GM12878 (cell line): ENCODE results near the gene HCFC1R1. TPM values are rescaled to one million over a fixed set of nuclear protein-coding genes. Genes with fewer than 3 reads are reported as not detected.

Source experiments
- ATAC-seq: fragments of 200-7000 bp; cut with Tn5 transposase; 3 replicates; pipeline ENCODE4 v1.9.1; 2020; ENCODE audit warnings: mild to moderate bottlenecking, moderate library complexity
- BruUV-seq: library from RNA; stranded (reverse); fragments of 400-500 nt; replicated peaks from 2 replicates; lab custom pipeline; 2021; lab: Mats Ljungman, UMichigan
- CTCF ChIA-PET: fragments of 300-600 bp; sonication (Branson Sonifier 250); formaldehyde crosslinking; extraction: SDS; loops from one replicate; lab custom pipeline; 2021; ENCODE audit warnings: inconsistent platforms; lab: Yijun Ruan, JAX
- POLR2A ChIA-PET: fragments of 350-600 bp; formaldehyde crosslinking; extraction: SDS; loops from one replicate; lab custom pipeline; 2021; ENCODE audit warnings: inconsistent platforms; lab: Charles Lee
- RAD21 ChIA-PET: fragments of 300-600 bp; sonication (Branson Sonifier 250); formaldehyde crosslinking; loops from one replicate; lab custom pipeline; 2023; ENCODE audit warnings: antibody characterized with exemption; ENCODE audit not compliant: unreplicated experiment; lab: Charles Lee
- SMC1A ChIA-PET: fragments of 300-600 bp; sonication (Branson Sonifier 250); formaldehyde crosslinking; loops from one replicate; lab custom pipeline; 2023; ENCODE audit not compliant: unreplicated experiment, uncharacterized antibody; lab: Charles Lee
- DNase-seq: peaks from one replicate; pipeline ENCODE4 v3.0.0-alpha.2; 2011; ENCODE audit warnings: low read depth, low spot score
- FAIRE-seq: peaks from 3 replicates; lab custom pipeline; 2011; peaks lifted over from hg19 to GRCh38; lab: Jason Lieb, UNC
- H2AFZ ChIP-seq: 2 replicates; pipeline ENCODE4 v1.6.0; 2011; ENCODE audit warnings: low read depth, low read length, control low read depth; ENCODE audit not compliant: control insufficient read depth
- H3K27ac ChIP-seq: 2 replicates; pipeline ENCODE4 v1.5.1; 2011; ENCODE audit warnings: control low read depth; ENCODE audit not compliant: control insufficient read depth, insufficient read depth
- H3K27me3 ChIP-seq, 2 experiments: replicated peaks in 1 of 2; 2 replicates each; pipeline versions ENCODE4 v1.6.0 to v1.6.1; 2011; ENCODE audit warnings: low read length in 1 of 2; ENCODE audit not compliant: control insufficient read depth in 2 of 2, insufficient read depth in 2 of 2
- H3K36me3 ChIP-seq, 2 experiments: 2 replicates each; pipeline ENCODE4 v1.5.1; 2011; ENCODE audit warnings: low read length in 1 of 2; ENCODE audit not compliant: control insufficient read depth in 2 of 2, insufficient read depth in 2 of 2
- H3K4me1 ChIP-seq: 2 replicates; pipeline ENCODE4 v1.6.1; 2011; ENCODE audit warnings: mild to moderate bottlenecking, low read length, moderate library complexity, mixed read lengths; ENCODE audit not compliant: control insufficient read depth, insufficient read depth
- H3K4me2 ChIP-seq: 2 replicates; pipeline ENCODE4 v1.6.0; 2011; ENCODE audit warnings: control low read depth; ENCODE audit not compliant: control insufficient read depth, insufficient read depth
- H3K4me3 ChIP-seq: fragments of 200-600 bp; sonication (generic); 2 replicates; pipeline ENCODE4 v1.5.1; 2016
- H3K79me2 ChIP-seq: 2 replicates; pipeline ENCODE4 v1.6.0; 2011; ENCODE audit warnings: low read length; ENCODE audit not compliant: control insufficient read depth, insufficient read depth
- H3K9ac ChIP-seq: 2 replicates; pipeline ENCODE4 v1.8.0; 2011; ENCODE audit warnings: low read length, control low read depth, mixed read lengths; ENCODE audit not compliant: control insufficient read depth, insufficient read depth
- H3K9me3 ChIP-seq: replicated peaks from 3 replicates; pipeline ENCODE4 v1.5.1; 2011; ENCODE audit warnings: mild to moderate bottlenecking, low read length; ENCODE audit not compliant: control insufficient read depth, insufficient read depth
- H4K20me1 ChIP-seq: 2 replicates; pipeline ENCODE4 v1.6.0; 2011; ENCODE audit not compliant: control insufficient read depth, insufficient read depth
- BCL11A ChIP-seq: IDR thresholded peaks from 2 replicates; pipeline ENCODE4 v1.6.1; 2011; ENCODE audit warnings: low read depth, low read length
- CTCF ChIP-seq, 3 experiments: IDR thresholded peaks in 2 of 3; conservative IDR thresholded peaks in 1 of 3; 2 replicates each; pipeline ENCODE4 v1.5.1; 2011; ENCODE audit warnings: low read depth in 3 of 3, low read length in 3 of 3, mild to moderate bottlenecking in 3 of 3, control low read depth in 2 of 3, moderate library complexity in 2 of 3, inconsistent platforms in 1 of 3, mixed read lengths in 1 of 3; ENCODE audit not compliant: control insufficient read depth in 2 of 3, insufficient read depth in 1 of 3; ENCODE audit errors: extremely low read depth in 1 of 3
- JUND ChIP-seq: IDR thresholded peaks from 2 replicates; pipeline ENCODE4 v1.6.1; 2012; ENCODE audit warnings: low read depth, mild to moderate bottlenecking, low read length, improper control_type of control experiment, moderate library complexity
- MEF2A ChIP-seq: IDR thresholded peaks from 2 replicates; pipeline ENCODE4 v1.6.1; 2011; ENCODE audit warnings: low read depth, mild to moderate bottlenecking, low read length, moderate library complexity; ENCODE audit not compliant: insufficient read depth
- MTA2 ChIP-seq: fragments of 450-650 bp; IDR thresholded peaks from 2 replicates; pipeline ENCODE4 v1.6.1; 2016; ENCODE audit warnings: low read depth, mild to moderate bottlenecking, moderate library complexity
- NFIC ChIP-seq: IDR thresholded peaks from 2 replicates; pipeline ENCODE4 v1.6.1; 2012; ENCODE audit warnings: low read depth, mild to moderate bottlenecking, inconsistent platforms, low read length, moderate library complexity
- NFXL1 ChIP-seq: fragments of 450-650 bp; IDR thresholded peaks from 2 replicates; pipeline ENCODE4 v1.6.1; 2017; ENCODE audit warnings: antibody characterized with exemption, mild to moderate bottlenecking, borderline replicate concordance
- NFYB ChIP-seq: IDR thresholded peaks from 2 replicates; pipeline ENCODE4 v1.6.1; 2011; ENCODE audit warnings: low read depth, mild to moderate bottlenecking, low read length, improper control_type of control experiment, moderate library complexity; ENCODE audit not compliant: insufficient read depth
- PAX5 ChIP-seq: IDR thresholded peaks from 2 replicates; pipeline ENCODE4 v1.6.1; 2011; ENCODE audit warnings: low read depth, low read length, borderline replicate concordance
- RB1 ChIP-seq: fragments of 450-650 bp; formaldehyde crosslinking; IDR thresholded peaks from 2 replicates; pipeline ENCODE4 v1.6.1; 2017; ENCODE audit warnings: mild to moderate bottlenecking, borderline replicate concordance
- RELA ChIP-seq: fragments of 450-650 bp; IDR thresholded peaks from 2 replicates; pipeline ENCODE4 v1.8.0; 2014; ENCODE audit warnings: borderline replicate concordance; ENCODE audit not compliant: partially characterized antibody
- SMARCA5 ChIP-seq: fragments of 450-650 bp; IDR thresholded peaks from 2 replicates; pipeline ENCODE4 v1.6.1; 2017; ENCODE audit warnings: mild to moderate bottlenecking
- WRNIP1 ChIP-seq: IDR thresholded peaks from 2 replicates; pipeline ENCODE4 v1.6.1; 2011; ENCODE audit warnings: low read depth, low read length, improper control_type of control experiment, borderline replicate concordance
- WGBS: methylation state at CpG from one replicate; pipeline ENCODE4 v1.1.6; 2016; ENCODE audit warnings: low lambda C conversion rate; ENCODE audit not compliant: insufficient replicate concordance, insufficient coverage; ENCODE audit errors: missing lambda C conversion rate; 5-methylcytosine and 5-hydroxymethylcytosine counted together
- in situ Hi-C: fragments of 300-500 bp; cut with MboI; formaldehyde crosslinking; loops from 9 replicates; pipeline ENCODE4 v1.14.3; 2018; ENCODE audit warnings: mixed read lengths
- intact Hi-C: fragments of 100-400 bp; cut with micrococcal nuclease; formaldehyde crosslinking; loops from one replicate; pipeline ENCODE4 v1.14.2; 2022; ENCODE audit not compliant: unreplicated experiment
- polyA plus RNA-seq, 11 experiments: library from polyadenylated mRNA; depleted of rRNA in 4 of 11; unstranded in 6 of 11; stranded (reverse) in 5 of 11; fragments of >200 nt; fragmentation: Nextera tagmentation in 4 of 11; fragmentation: Illumina TruSeq in 1 of 11; extraction: Ambion mirVana in 4 of 11; extraction: Trizol in 1 of 11; gene quantifications; 1 replicate in 1 of 11; 2 replicates in 10 of 11; pipeline versions ENCODE4 v1.2.1 to v1.2.3, GENCODE V29; 2011 to 2016; ENCODE audit warnings: inconsistent platforms in 2 of 11, missing spikeins in 2 of 11, low read depth in 1 of 11
- total RNA-seq, 4 experiments: library from RNA; depleted of rRNA in 3 of 4; stranded (reverse); fragments of >200 nt in 3 of 4; fragmentation: Illumina TruSeq in 1 of 4; extraction: Trizol in 1 of 4; gene quantifications; 2 replicates each; pipeline versions ENCODE4 v1.2.1 to v1.2.3, GENCODE V29; 2013 to 2021
- TF ChIP-seq, protein P1 (sequence below): IDR thresholded peaks from 2 replicates; pipeline ENCODE4 v1.6.1; 2011; ENCODE audit warnings: mild to moderate bottlenecking, low read depth, low read length, moderate library complexity; ENCODE audit not compliant: insufficient replicate concordance

Gene HCFC1R1
- total and polyA plus RNA-seq, 10 of the 15 experiments (the other 5 are each of a cell fraction or from before 2014, with no cell fraction given): 2.8 to 42.5 (median 20.4) TPM

DNA sequence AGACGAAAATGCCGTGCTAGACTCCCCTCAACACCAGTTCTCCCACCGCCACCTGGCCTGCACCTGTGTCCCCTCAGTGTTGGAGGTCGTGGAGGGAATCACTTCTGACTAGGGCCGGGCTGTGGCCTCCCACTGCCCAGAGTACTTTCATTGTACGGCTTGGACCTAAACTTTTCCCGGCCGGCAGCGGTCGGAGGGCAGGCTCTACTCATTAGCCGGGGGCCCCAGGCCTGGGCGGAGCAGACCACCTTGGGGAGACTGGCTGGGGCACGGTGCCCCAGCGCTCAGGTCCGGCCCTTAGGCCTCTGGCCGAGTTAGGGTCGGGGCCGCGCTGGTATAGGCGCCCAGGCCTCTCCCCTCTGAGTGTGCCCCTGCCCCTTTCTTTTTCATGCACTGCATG lies 6.4 kb downstream of the HCFC1R1 start:
- no peak overlapping the region for H3K4me2 ChIP-seq
- DNase-seq (no peak), FAIRE-seq (no peak), ATAC-seq (no peak)
- H3K9me3 ChIP-seq: no peaks in the 10 kb centered on the region
- no peaks in the 10 kb centered on the region for H4K20me1 ChIP-seq
- no peaks in the 10 kb centered on the region; a peak in 1 of 4 replicates for H3K36me3 ChIP-seq
- H3K27ac ChIP-seq: no peak overlapping the region
- peaks cover 0 to under 1% of the 10 kb centered on the region in 2 experiments; a peak in 3 of 4 replicates for H3K27me3 ChIP-seq
- no peak overlapping the region for H3K9ac ChIP-seq
- BruUV-seq: no TSS peak
- H3K4me1 ChIP-seq: peaks cover 17% of the 10 kb centered on the region
- H3K4me3 ChIP-seq: no peak overlapping the region
- POLR2A ChIA-PET: no interaction called here
- intact Hi-C loops: no loop called here
- CTCF ChIA-PET: no interaction called here
- H2AFZ ChIP-seq: no peak overlapping the region
- H3K79me2 ChIP-seq: no peaks in the 10 kb centered on the region
- RAD21 ChIA-PET: no interaction called here
- TF ChIP-seq RELA (no peak), SMARCA5 (no peak), BCL11A (no peak), NFIC (no peak), NFYB (no peak), PAX5 (no peak), RB1 (no peak), MEF2A (no peak)
- in situ Hi-C loops: no loop called here
- 83% methylated on average over 20 of the region's 20 CpGs for WGBS
- SMC1A ChIA-PET: no interaction called here

DNA sequence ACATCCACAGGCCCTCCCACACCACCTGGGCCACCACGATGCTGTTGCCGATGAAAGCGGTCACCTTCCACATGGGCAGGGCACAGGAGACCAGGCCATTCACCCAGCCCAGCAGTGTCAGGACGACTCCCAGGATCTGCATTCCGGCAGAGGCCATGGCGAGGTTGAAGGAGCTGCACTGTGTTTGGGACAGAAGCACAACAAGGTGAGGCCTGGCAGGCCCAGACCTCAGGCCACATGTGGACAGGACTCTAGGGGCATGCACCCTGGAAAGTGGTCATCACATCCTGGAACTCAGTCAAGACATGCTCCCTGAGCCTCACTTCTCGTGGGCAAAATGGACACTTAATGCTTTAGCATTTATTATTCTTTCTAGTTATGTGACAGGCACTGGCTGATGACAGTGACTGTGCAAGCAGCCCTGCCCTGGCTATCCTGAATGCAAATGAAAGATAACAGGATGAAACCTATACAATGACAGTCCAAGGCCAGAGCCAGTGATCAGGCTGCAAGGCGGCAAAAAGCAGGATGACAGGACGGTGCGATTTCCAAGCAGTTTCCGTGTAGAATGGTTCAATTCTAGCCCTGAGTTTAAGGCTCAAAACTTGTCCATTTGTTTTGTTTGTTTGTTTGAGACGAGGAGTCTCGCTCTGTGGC lies 7.7 kb downstream of the HCFC1R1 start:
- CTCF ChIA-PET: no interaction called here
- H3K4me3 ChIP-seq: no peak overlapping the region
- SMC1A ChIA-PET: interaction anchor here (1.0 kb wide), 1 partner anchor 12 kb away, joined by 3 read pairs; no protein-coding TSS in a partner anchor
- H3K9me3 ChIP-seq: no peaks in the 10 kb centered on the region
- RAD21 ChIA-PET: no interaction called here
- H2AFZ ChIP-seq: no peak overlapping the region
- peaks cover 4% of the 10 kb centered on the region for H3K4me1 ChIP-seq
- H4K20me1 ChIP-seq: no peaks in the 10 kb centered on the region
- DNase-seq (no peak), FAIRE-seq (no peak), ATAC-seq (no peak)
- H3K4me2 ChIP-seq: no peak overlapping the region
- intact Hi-C loops (no loop called here), in situ Hi-C loops (no loop called here)
- no peak overlapping the region for H3K27ac ChIP-seq
- no TSS peak for BruUV-seq
- H3K27me3 ChIP-seq: peaks cover 0 to 10% of the 10 kb centered on the region in 2 experiments; a peak in 3 of 4 replicates
- H3K79me2 ChIP-seq: no peaks in the 10 kb centered on the region
- 56% methylated on average over 13 of the region's 13 CpGs for WGBS
- no peaks in the 10 kb centered on the region for H3K36me3 ChIP-seq
- POLR2A ChIA-PET: no interaction called here
- H3K9ac ChIP-seq: no peak overlapping the region
- TF ChIP-seq CTCF (IDR thresholded peaks at IDR 0.05 in 2 of 3, conservative IDR thresholded peaks at IDR 0.05 in 1 of 3; ENCODE audit: control insufficient read depth in 2 of 3, extremely low read depth in 1 of 3, insufficient read depth in 1 of 3, low read depth in 3 of 3, low read length in 3 of 3) (no peak), MTA2 (no peak), NFIC (no peak), WRNIP1 (no peak), NFXL1 (no peak), BCL11A (no peak), JUND (no peak)
- TF ChIP-seq, protein P1, sequence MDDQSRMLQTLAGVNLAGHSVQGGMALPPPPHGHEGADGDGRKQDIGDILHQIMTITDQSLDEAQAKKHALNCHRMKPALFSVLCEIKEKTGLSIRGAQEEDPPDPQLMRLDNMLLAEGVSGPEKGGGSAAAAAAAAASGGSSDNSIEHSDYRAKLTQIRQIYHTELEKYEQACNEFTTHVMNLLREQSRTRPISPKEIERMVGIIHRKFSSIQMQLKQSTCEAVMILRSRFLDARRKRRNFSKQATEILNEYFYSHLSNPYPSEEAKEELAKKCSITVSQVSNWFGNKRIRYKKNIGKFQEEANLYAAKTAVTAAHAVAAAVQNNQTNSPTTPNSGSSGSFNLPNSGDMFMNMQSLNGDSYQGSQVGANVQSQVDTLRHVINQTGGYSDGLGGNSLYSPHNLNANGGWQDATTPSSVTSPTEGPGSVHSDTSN: no peak
